ENCODE measurements around the gene CNGA4.

GRCh38 chr11:6240139-6240538 lies 1.2 kb downstream of the CNGA4 start:
- TF ChIP-seq CTCF (IDR thresholded peaks at IDR 0.05; ENCODE audit: low read length) = no peak
- TF ChIP-seq EZH2 (IDR thresholded peaks at IDR 0.05; ENCODE audit: borderline replicate concordance, low read length) = no peak

Measured in OCI-LY1 (cell line).